IMR-90 (cell line): ENCODE data around the gene CLDN4. TPM values are rescaled to one million over a fixed set of nuclear protein-coding genes. Genes with fewer than 3 reads are reported as not detected.

Source experiments
- ATAC-seq: fragments of 200-7000 bp; cut with Tn5 transposase; 2 replicates; pipeline ENCODE4 v1.9.1; 2020; ENCODE audit warnings: low read depth, mild to moderate bottlenecking, moderate library complexity
- BruUV-seq: library from RNA; stranded (reverse); fragments of 400-500 nt; replicated peaks from 2 replicates; lab custom pipeline; 2021; lab: Mats Ljungman, UMichigan
- CTCF ChIA-PET: fragments of 300-600 bp; formaldehyde crosslinking; extraction: SDS; loops from one replicate; lab custom pipeline; 2021; ENCODE audit warnings: antibody characterized with exemption; lab: Yijun Ruan, JAX
- POLR2A ChIA-PET: fragments of 300-600 bp; sonication (Branson Sonifier 250); formaldehyde crosslinking; loops from one replicate; lab custom pipeline; 2022; ENCODE audit warnings: antibody characterized with exemption; ENCODE audit not compliant: unreplicated experiment; lab: Charles Lee
- DNase-seq: peaks from one replicate; pipeline ENCODE4 v3.0.0; 2013
- H2AFZ ChIP-seq: replicated peaks from 2 replicates; pipeline ENCODE3; 2013; ENCODE audit warnings: low read length, mild to moderate bottlenecking; ENCODE audit not compliant: poor library complexity
- H2AK5ac ChIP-seq: 2 replicates; pipeline ENCODE4 v1.6.1; 2013; ENCODE audit warnings: low read depth, low read length, inconsistent platforms
- H2AK9ac ChIP-seq: replicated peaks from 2 replicates; pipeline ENCODE3; 2013; ENCODE audit warnings: mild to moderate bottlenecking, low read depth, low read length, moderate library complexity; ENCODE audit not compliant: poor library complexity
- H2BK120ac ChIP-seq: 2 replicates; pipeline ENCODE4 v1.6.1; 2013; ENCODE audit warnings: low read depth, low read length, inconsistent platforms
- H2BK15ac ChIP-seq: 3 replicates; pipeline ENCODE4 v1.6.1; 2013; ENCODE audit warnings: low read depth, low read length, inconsistent platforms
- H2BK20ac ChIP-seq: 2 replicates; pipeline ENCODE4 v1.6.1; 2013; ENCODE audit warnings: low read depth, mild to moderate bottlenecking, inconsistent platforms, low read length, moderate library complexity
- H2BK5ac ChIP-seq: 2 replicates; pipeline ENCODE4 v1.6.1; 2013; ENCODE audit warnings: mild to moderate bottlenecking, low read depth, low read length, inconsistent platforms; ENCODE audit not compliant: poor library complexity, severe bottlenecking
- H3K14ac ChIP-seq: replicated peaks from 2 replicates; pipeline ENCODE4 v1.6.1; 2013; ENCODE audit warnings: low read depth, low read length, inconsistent platforms
- H3K18ac ChIP-seq: 2 replicates; pipeline ENCODE4 v1.6.1; 2013; ENCODE audit warnings: low read depth, low read length, control low read depth
- H3K23ac ChIP-seq: 2 replicates; pipeline ENCODE4 v1.6.1; 2013; ENCODE audit warnings: low read depth, low read length, inconsistent platforms
- H3K27ac ChIP-seq: 2 replicates; pipeline ENCODE4 v1.5.1; 2013; ENCODE audit warnings: mild to moderate bottlenecking, control low read depth, low read length; ENCODE audit not compliant: insufficient read depth
- H3K27me3 ChIP-seq: 2 replicates; pipeline ENCODE4 v1.6.1; 2013; ENCODE audit warnings: low read length; ENCODE audit not compliant: control insufficient read depth, insufficient read depth
- H3K36me3 ChIP-seq: 2 replicates; pipeline ENCODE4 v1.6.1; 2013; ENCODE audit warnings: low read length, mixed read lengths; ENCODE audit not compliant: control insufficient read depth, insufficient read depth
- H3K4ac ChIP-seq: 2 replicates; pipeline ENCODE4 v1.6.1; 2013; ENCODE audit warnings: low read depth, low read length, inconsistent platforms
- H3K4me1 ChIP-seq: 2 replicates; pipeline ENCODE4 v1.6.1; 2013; ENCODE audit warnings: low read length, mixed read lengths; ENCODE audit not compliant: control insufficient read depth, insufficient read depth
- H3K4me2 ChIP-seq: 2 replicates; pipeline ENCODE4 v1.6.1; 2013; ENCODE audit warnings: low read depth, mild to moderate bottlenecking, control low read depth, low read length, moderate library complexity
- H3K4me3 ChIP-seq: 2 replicates; pipeline ENCODE4 v1.5.1; 2013; ENCODE audit warnings: low read depth, mild to moderate bottlenecking, control low read depth, low read length, moderate library complexity; ENCODE audit not compliant: insufficient read depth
- H3K56ac ChIP-seq: 2 replicates; pipeline ENCODE4 v1.6.1; 2013; ENCODE audit warnings: low read length, inconsistent platforms; ENCODE audit not compliant: insufficient read depth; ENCODE audit errors: extremely low read depth
- H3K79me1 ChIP-seq, 2 experiments: 2 replicates each; pipeline ENCODE4 v1.6.1; 2013; ENCODE audit warnings: low read length in 2 of 2, inconsistent platforms in 1 of 2, low read depth in 1 of 2
- H3K9ac ChIP-seq: 2 replicates; pipeline ENCODE4 v1.6.1; 2013; ENCODE audit warnings: low read depth, low read length, control low read depth
- H3K9me1 ChIP-seq: 2 replicates; pipeline ENCODE4 v1.6.1; 2013; ENCODE audit warnings: low read length, inconsistent platforms; ENCODE audit not compliant: insufficient read depth
- H3K9me3 ChIP-seq: 2 replicates; pipeline ENCODE4 v1.6.1; 2013; ENCODE audit warnings: low read length; ENCODE audit not compliant: control insufficient read depth, insufficient read depth
- H4K20me1 ChIP-seq: 2 replicates; pipeline ENCODE4 v1.6.1; 2013; ENCODE audit warnings: low read length, inconsistent platforms; ENCODE audit not compliant: insufficient read depth
- H4K5ac ChIP-seq: 2 replicates; pipeline ENCODE4 v1.6.1; 2013; ENCODE audit warnings: mild to moderate bottlenecking, low read depth, low read length, control low read depth
- H4K8ac ChIP-seq, 2 experiments: 2 replicates each; pipeline ENCODE4 v1.6.1; 2013; ENCODE audit warnings: low read depth in 2 of 2, low read length in 2 of 2, control low read depth in 1 of 2, inconsistent platforms in 1 of 2
- H4K91ac ChIP-seq: 2 replicates; pipeline ENCODE4 v1.6.1; 2013; ENCODE audit warnings: low read depth, low read length, inconsistent platforms; ENCODE audit not compliant: insufficient read depth
- CEBPB ChIP-seq: IDR thresholded peaks from 2 replicates; pipeline ENCODE4 v1.6.1; 2012; ENCODE audit warnings: low read depth, low read length, improper control_type of control experiment
- CHD1 ChIP-seq: IDR thresholded peaks from 2 replicates; pipeline ENCODE4 v1.6.1; 2012; ENCODE audit warnings: low read depth, low read length, improper control_type of control experiment
- FOS ChIP-seq: fragments of 150-350 bp; IDR thresholded peaks from 2 replicates; pipeline ENCODE4 v1.6.1; 2016; ENCODE audit warnings: low read depth, low read length
- MAFK ChIP-seq: IDR thresholded peaks from 2 replicates; pipeline ENCODE4 v1.6.1; 2012; ENCODE audit warnings: low read depth, low read length, improper control_type of control experiment
- MAZ ChIP-seq: IDR thresholded peaks from 2 replicates; pipeline ENCODE4 v1.6.1; 2012; ENCODE audit warnings: low read depth, mild to moderate bottlenecking, low read length, improper control_type of control experiment, moderate library complexity, borderline replicate concordance
- MXI1 ChIP-seq: IDR thresholded peaks from 2 replicates; pipeline ENCODE4 v1.6.1; 2012; ENCODE audit warnings: low read depth, mild to moderate bottlenecking, low read length, moderate library complexity, borderline replicate concordance
- NFE2L2 ChIP-seq: fragments of 150-350 bp; IDR thresholded peaks from 2 replicates; pipeline ENCODE4 v1.6.1; 2016; ENCODE audit warnings: low read depth, mild to moderate bottlenecking, low read length
- POLR2A ChIP-seq: IDR thresholded peaks from 2 replicates; pipeline ENCODE4 v1.6.1; 2012; ENCODE audit warnings: mild to moderate bottlenecking, low read depth, low read length
- RCOR1 ChIP-seq: IDR thresholded peaks from 2 replicates; pipeline ENCODE4 v1.6.1; 2012; ENCODE audit warnings: mild to moderate bottlenecking, low read length, improper control_type of control experiment; ENCODE audit not compliant: insufficient replicate concordance
- RFX5 ChIP-seq: IDR thresholded peaks from 2 replicates; pipeline ENCODE4 v1.8.0; 2012; ENCODE audit warnings: low read depth, mild to moderate bottlenecking, low read length, moderate library complexity
- SMC3 ChIP-seq: fragments of 150-350 bp; IDR thresholded peaks from 2 replicates; pipeline ENCODE4 v1.6.1; 2016; ENCODE audit warnings: low read depth, mild to moderate bottlenecking, antibody characterized with exemption, low read length, moderate library complexity
- USF2 ChIP-seq: fragments of 150-350 bp; IDR thresholded peaks from 2 replicates; pipeline ENCODE4 v1.6.1; 2017; ENCODE audit warnings: mild to moderate bottlenecking, antibody characterized with exemption, low read length, low read depth
- WGBS, 2 experiments: methylation state at CpG; one replicate each; pipeline versions ENCODE4 v1.1.5 to v1.1.7; 2013; ENCODE audit warnings: missing lambda C conversion rate in 2 of 2; ENCODE audit not compliant: insufficient read length in 1 of 2; ENCODE audit errors: extremely low coverage in 2 of 2; 5-methylcytosine and 5-hydroxymethylcytosine counted together
- dilution Hi-C: fragments of 300-500 bp; cut with HindIII; formaldehyde crosslinking; loops from one replicate; pipeline ENCODE4 v1.14.3; 2018; ENCODE audit warnings: low sequenced_read_pairs; ENCODE audit not compliant: unreplicated experiment
- in situ Hi-C: fragments of 300-500 bp; cut with MboI; formaldehyde crosslinking; loops from 3 replicates; pipeline ENCODE4 v1.14.3; 2019; ENCODE audit warnings: low sequenced_read_pairs, inconsistent platforms, mixed read lengths
- intact Hi-C: fragments of 100-400 bp; cut with micrococcal nuclease; formaldehyde crosslinking; loops from 2 replicates; pipeline ENCODE4 v1.10.0; 2022
- polyA plus RNA-seq, 3 experiments: library from polyadenylated mRNA; depleted of rRNA; stranded (reverse); fragments of >200 nt; gene quantifications; 2 replicates each; pipeline ENCODE4 v1.2.3, GENCODE V29; 2012; ENCODE audit warnings: low replicate concordance in 1 of 3
- total RNA-seq: library from RNA; depleted of rRNA; stranded (reverse); fragments of >200 nt; gene quantifications from 2 replicates; pipeline ENCODE4 v1.2.3, GENCODE V29; 2012
- TF ChIP-seq, protein P1 (sequence below): conservative IDR thresholded peaks from 2 replicates; pipeline ENCODE4 v1.5.1; 2012; ENCODE audit warnings: mild to moderate bottlenecking, low read depth, low read length, improper control_type of control experiment

The CLDN4 gene
- total and polyA plus RNA-seq, 2 of the 4 experiments (the other 2 are of a cell fraction), result 2.9 to 4.4 TPM

DNA sequence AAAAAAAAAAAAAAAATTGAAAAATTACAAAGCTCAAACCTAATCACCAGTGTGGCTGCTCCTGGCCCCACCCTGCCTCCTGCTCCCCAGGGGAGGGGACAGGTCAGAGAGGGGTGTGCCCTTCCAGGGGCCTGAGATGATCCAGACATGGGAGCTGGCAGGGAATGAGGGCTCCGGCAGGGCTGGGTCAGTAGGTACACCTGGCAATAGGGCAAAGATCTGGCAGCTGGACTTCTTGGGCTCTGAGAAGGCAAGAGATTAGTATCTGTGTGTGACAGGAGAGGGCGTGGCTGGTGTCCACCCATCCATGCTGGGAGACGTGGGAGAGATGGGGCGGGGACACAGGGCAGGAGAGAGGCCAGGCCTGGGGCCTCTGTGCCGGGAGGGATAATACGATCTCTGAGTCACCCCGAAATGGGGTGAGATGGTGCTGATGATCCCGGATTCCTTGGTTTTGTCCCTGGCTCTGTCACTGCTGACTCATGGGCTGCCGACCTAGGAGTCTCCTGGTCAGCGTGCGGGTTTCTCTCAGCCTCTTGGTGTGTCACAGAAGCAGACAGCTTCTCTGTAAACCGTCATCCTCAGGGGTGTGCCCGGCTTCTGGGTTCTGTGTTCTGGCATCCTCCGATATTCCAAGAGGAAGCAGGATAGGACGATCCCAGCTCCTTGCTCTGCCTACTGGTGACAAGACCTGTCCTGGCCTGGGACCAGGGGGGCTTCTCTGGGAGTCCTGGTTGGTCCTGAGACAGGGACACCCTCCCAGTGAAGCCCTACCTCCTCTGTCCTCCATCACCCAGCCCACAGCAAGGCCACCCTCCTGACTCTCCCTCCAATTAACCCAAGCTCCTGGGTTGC is 8.2 kb upstream of the CLDN4 start (continued):
- no peak for TF ChIP-seq SMC3
- TF ChIP-seq MAFK, result peak; percentile 48; the same call in 1 of the 2 replicates
- no peak for TF ChIP-seq POLR2A
- TF ChIP-seq CEBPB, result no peak

- no TSS peak for BruUV-seq
- H3K27me3 ChIP-seq, result no peaks in the 10 kb centered on the region
- H4K20me1 ChIP-seq, result no peaks in the 10 kb centered on the region
- H4K91ac ChIP-seq, result peak overlapping the region; percentile 85
- H2BK20ac ChIP-seq, result peak overlapping the region; percentile 93
- H3K4me1 ChIP-seq, result peaks cover 13% of the 10 kb centered on the region
- H2BK5ac ChIP-seq, result peak overlapping the region; percentile 75
- H3K4me3 ChIP-seq, result no peak overlapping the region
- no peak for ATAC-seq
- H3K4ac ChIP-seq, result peak overlapping the region; percentile 92
- peak overlapping the region; percentile 92 for H2AFZ ChIP-seq
- dilution Hi-C loops (no loop called here), intact Hi-C loops (no loop called here), in situ Hi-C loops (no loop called here)
- H2BK15ac ChIP-seq, result peak overlapping the region; percentile 72; the same call in 2 of the 3 replicates
- H3K9me3 ChIP-seq, result no peaks in the 10 kb centered on the region
- H3K27ac ChIP-seq, result peak overlapping the region; percentile 35; the same call in 1 of the 2 replicates
- peak overlapping the region; percentile 83 for H2AK5ac ChIP-seq
- H3K36me3 ChIP-seq, result no peaks in the 10 kb centered on the region
- H2BK120ac ChIP-seq, result peak overlapping the region; percentile 93
- CTCF ChIA-PET, result interaction anchor here (1.1 to 2.8 kb wide), 2 partner anchors 11 to 383 kb away, joined by 4 to 10 read pairs; no protein-coding TSS in a partner anchor
- whole genome bisulfite sequencing, 2 experiments, result 72% methylated on average over 4 of the region's 5 CpGs; no CpG with 5 or more reads in 1 of the 2 experiments
- POLR2A ChIA-PET, result no interaction called here
- H4K8ac ChIP-seq, result peak overlapping the region; percentile 47 to 82
- peak overlapping the region; percentile 20; the same call in 1 of the 2 replicates for H3K18ac ChIP-seq
- peak overlapping the region; percentile 30; the same call in 1 of the 2 replicates for H3K56ac ChIP-seq
- H3K9me1 ChIP-seq, result peaks cover 22% of the 10 kb centered on the region
- no peaks in the 10 kb centered on the region for H3K79me1 ChIP-seq
- peak overlapping the region; percentile 7; the same call in 1 of the 2 replicates for H4K5ac ChIP-seq
- H3K14ac ChIP-seq, result peak overlapping the region; percentile 71
- no peak overlapping the region for H3K4me2 ChIP-seq
- DNase-seq, result no peak
- H2AK9ac ChIP-seq, result peak overlapping the region; percentile 90
- H3K9ac ChIP-seq, result no peak overlapping the region
- peak overlapping the region; percentile 50; the same call in 1 of the 2 replicates for H3K23ac ChIP-seq
- TF ChIP-seq POLR2A (no peak), CHD1 (no peak), MAFK (no peak), MAZ (no peak), FOS (no peak), RFX5 (no peak), CEBPB (no peak), MXI1 (no peak), SMC3 (no peak), NFE2L2 (no peak), RCOR1 (no peak), USF2 (no peak)
- TF ChIP-seq, protein P1, sequence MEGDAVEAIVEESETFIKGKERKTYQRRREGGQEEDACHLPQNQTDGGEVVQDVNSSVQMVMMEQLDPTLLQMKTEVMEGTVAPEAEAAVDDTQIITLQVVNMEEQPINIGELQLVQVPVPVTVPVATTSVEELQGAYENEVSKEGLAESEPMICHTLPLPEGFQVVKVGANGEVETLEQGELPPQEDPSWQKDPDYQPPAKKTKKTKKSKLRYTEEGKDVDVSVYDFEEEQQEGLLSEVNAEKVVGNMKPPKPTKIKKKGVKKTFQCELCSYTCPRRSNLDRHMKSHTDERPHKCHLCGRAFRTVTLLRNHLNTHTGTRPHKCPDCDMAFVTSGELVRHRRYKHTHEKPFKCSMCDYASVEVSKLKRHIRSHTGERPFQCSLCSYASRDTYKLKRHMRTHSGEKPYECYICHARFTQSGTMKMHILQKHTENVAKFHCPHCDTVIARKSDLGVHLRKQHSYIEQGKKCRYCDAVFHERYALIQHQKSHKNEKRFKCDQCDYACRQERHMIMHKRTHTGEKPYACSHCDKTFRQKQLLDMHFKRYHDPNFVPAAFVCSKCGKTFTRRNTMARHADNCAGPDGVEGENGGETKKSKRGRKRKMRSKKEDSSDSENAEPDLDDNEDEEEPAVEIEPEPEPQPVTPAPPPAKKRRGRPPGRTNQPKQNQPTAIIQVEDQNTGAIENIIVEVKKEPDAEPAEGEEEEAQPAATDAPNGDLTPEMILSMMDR, result no peak
These were observed 7.5 kb upstream of the CLDN4 start for GRCh38 chr7:73823257-73823656.
